HPDE6-E6E7 (cell line): ENCODE measurements around the gene CT45A1.
"Not testable (repeated sequence)": the region's sequence is repeated elsewhere in the genome, so short reads cannot be mapped to it uniquely, and the experiment has no call there.

Experiments used
- DNase-seq: peaks from one replicate; pipeline ENCODE4 v3.0.0; 2011; ENCODE audit warnings: missing footprints; ENCODE audit errors: extremely low spot score

The CT45A1 gene

GRCh38 chrX:135713183-135713689, at the start of gene CT45A1:
CT45A1 (plus strand) TSS chrX:135713639; CDS start chrX:135718941, 5,302 bp downstream.
- DNase-seq: not testable (repeated sequence)

GRCh38 chrX:135672979-135673378, 40.5 kb upstream of the CT45A1 start:
- not testable (repeated sequence) for DNase-seq

- DNase-seq: no peak
Observed at GRCh38 chrX:135688137-135688536, 25.3 kb upstream of the CT45A1 start.

- no peak for DNase-seq
Observed at GRCh38 chrX:135695471-135695870, 18.0 kb upstream of the CT45A1 start.

DNA sequence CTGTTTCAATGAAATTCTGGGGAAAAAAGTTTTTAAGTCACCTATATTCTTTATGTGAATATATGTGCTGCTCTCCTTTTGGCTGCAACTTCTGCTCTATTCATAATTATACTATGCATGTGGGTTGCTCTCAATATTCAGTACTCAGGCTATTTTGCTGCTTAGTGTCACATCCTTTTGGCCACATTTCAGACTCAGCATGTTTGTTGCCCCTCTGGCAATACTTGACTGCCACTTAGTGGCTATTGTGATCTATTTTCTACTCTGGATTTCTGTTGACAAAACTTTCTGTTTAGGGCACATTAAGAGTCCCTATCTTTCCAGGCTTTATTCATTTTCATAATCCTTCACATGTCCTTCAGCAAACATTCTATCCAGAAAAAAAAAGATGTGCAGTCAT, 15.8 kb upstream of the CT45A1 start:
- no peak for DNase-seq

DNA sequence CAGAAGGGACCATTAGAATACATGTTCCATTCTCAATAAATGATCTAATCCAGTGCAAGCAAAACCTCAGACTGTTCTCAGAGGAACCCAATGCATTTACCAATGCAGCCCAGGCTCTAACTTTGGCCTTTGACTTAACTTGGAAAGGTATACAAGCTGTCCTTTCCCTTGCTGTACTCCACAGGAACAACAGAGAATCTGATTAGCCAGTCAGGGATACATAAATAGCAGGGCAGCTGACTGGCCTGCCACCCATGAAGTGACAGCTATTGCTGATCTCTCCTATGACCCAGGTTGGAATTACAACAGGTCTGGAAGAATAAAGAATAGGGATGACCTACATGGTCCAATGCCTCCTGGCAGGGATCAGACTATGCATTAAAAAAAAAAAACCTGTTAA, 14.5 kb upstream of the CT45A1 start:
- no peak for DNase-seq

- DNase-seq: no peak
Observed at GRCh38 chrX:135707880-135708279, 5.6 kb upstream of the CT45A1 start.

DNA sequence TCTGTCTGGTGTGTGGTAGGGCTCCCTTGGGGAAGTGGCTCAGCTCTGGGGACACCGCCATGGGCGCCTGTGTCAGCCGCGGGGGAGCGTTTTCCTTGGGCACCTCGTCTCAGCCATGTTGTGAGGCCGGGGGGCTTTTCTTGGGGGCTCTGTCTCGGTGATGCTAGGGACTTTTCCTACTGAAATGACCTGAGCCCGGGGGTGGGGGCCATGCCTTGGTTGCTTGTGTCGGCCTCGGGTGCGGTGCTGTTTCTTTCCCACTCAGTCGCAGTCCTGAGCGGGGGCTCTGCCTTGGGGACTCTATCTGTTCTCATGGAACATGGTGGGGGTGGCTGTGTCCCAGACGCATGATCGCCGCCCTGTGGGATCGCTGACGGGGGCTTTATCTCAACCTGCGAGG, 356 bp downstream of the CT45A1 start:
- DNase-seq: no peak

DNA sequence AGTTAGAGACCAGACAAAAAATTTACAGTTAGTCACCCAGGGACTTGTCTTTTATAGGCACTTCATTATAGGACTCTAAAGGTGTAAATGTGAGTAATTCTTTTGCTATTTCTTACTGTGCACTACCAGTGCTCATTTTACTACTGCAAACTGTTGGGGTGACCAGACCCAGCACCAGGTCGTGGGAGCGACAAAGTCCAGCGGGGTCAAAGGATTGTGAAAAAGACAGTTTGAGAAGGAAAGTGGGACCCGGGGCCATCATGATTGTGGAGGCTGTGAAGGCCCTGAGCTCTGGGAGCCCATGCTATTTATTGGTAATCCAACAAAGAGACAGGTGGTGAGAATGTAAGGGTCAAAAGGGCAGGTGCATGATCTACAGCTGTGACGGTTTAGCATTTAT, 21.2 kb downstream of the CT45A1 start:
- DNase-seq: not testable (repeated sequence)

- no peak for DNase-seq
Observed at GRCh38 chrX:135737366-135738071, 24.1 kb downstream of the CT45A1 start.

DNA sequence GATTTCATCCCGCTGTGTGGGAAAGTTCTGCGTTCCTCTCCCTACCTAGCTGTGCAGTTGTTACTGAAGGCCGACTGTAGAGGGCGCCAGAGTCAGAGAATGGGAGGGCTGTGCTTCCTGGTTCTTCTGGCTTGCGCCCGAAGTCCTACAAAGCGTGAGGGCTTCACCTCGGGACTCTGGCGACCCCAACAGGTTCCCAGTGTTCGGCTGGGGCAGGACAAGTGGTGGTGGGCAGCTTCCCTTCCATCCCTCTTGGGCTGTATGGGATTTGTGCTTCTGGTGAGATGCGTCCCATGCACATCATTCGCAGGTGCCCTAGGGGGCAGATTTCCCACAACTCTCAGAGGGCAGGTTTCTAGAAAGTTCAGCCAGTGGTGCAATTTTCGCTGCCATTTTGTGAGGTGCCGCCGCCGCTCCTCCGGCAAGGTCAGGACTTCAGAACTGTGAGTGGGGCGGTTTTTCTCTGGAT, 27.3 kb downstream of the CT45A1 start:
- no peak for DNase-seq

GRCh38 chrX:135741192-135741715, 27.8 kb downstream of the CT45A1 start:
- no peak for DNase-seq

GRCh38 chrX:135744739-135745138, 31.3 kb downstream of the CT45A1 start:
- DNase-seq: not testable (repeated sequence)

- DNase-seq: not testable (repeated sequence)
Observed at GRCh38 chrX:135768091-135768490, 54.7 kb downstream of the CT45A1 start, which contains the start of gene CT45A3. CT45A3 (minus strand) TSS chrX:135768191; CDS start chrX:135764444, 3,747 bp downstream.
